Neural cell (in vitro differentiated cells): ENCODE results near the gene PIBF1. TPM values are rescaled to one million over a fixed set of nuclear protein-coding genes. Genes with fewer than 3 reads are reported as not detected.

ENCODE experiments used
- H2AFZ ChIP-seq: fragments of 200-600, 300-800 bp; sonication (generic), shearing (Covaris generic); 2 replicates; pipeline ENCODE4 v1.6.0; 2014; ENCODE audit warnings: low read depth, mild to moderate bottlenecking, antibody characterized with exemption, low read length, moderate library complexity
- H3F3A ChIP-seq: fragments of 200-600 bp; shearing (Covaris generic); 2 replicates; pipeline ENCODE4 v1.6.1; 2016; ENCODE audit warnings: mild to moderate bottlenecking, moderate library complexity, mixed read lengths, antibody characterized with exemption, low read length; ENCODE audit not compliant: insufficient read depth, poor library complexity, severe bottlenecking
- H3K27ac ChIP-seq: fragments of 200-600, 300-800 bp; sonication (generic), shearing (Covaris generic); 2 replicates; pipeline ENCODE4 v1.5.1; 2014; ENCODE audit warnings: mild to moderate bottlenecking, low read length, moderate library complexity
- H3K27me3 ChIP-seq: fragments of 300-800, 200-600 bp; sonication (generic), shearing (Covaris generic); 2 replicates; pipeline ENCODE4 v1.6.0; 2014; ENCODE audit warnings: mild to moderate bottlenecking, low read depth, low read length, moderate library complexity; ENCODE audit not compliant: insufficient read depth
- H3K36me3 ChIP-seq: fragments of 300-800, 200-600 bp; sonication (generic), shearing (Covaris generic); 2 replicates; pipeline ENCODE4 v1.5.1; 2014; ENCODE audit warnings: mild to moderate bottlenecking, antibody characterized with exemption, low read length, moderate library complexity; ENCODE audit not compliant: insufficient read depth
- H3K4me2 ChIP-seq: fragments of 300-800, 200-600 bp; sonication (generic), shearing (Covaris generic); 2 replicates; pipeline ENCODE4 v1.6.0; 2014; ENCODE audit warnings: mild to moderate bottlenecking, low read length
- H3K4me3 ChIP-seq: fragments of 300-800, 200-600 bp; sonication (generic), shearing (Covaris generic); 2 replicates; pipeline ENCODE4 v1.5.1; 2014; ENCODE audit warnings: mild to moderate bottlenecking, low read length, moderate library complexity
- H3K79me2 ChIP-seq: fragments of 200-600 bp; shearing (Covaris generic); replicated peaks from 2 replicates; pipeline ENCODE4 v1.6.0; 2014; ENCODE audit warnings: mild to moderate bottlenecking, low read length, moderate library complexity; ENCODE audit not compliant: insufficient read depth
- H3K9ac ChIP-seq: fragments of 300-800, 200-600 bp; sonication (generic), shearing (Covaris generic); 2 replicates; pipeline ENCODE4 v1.6.1; 2016; ENCODE audit warnings: mild to moderate bottlenecking, low read length, mixed read lengths
- H3K9me2 ChIP-seq: fragments of 200-600 bp; shearing (Covaris generic); 2 replicates; pipeline ENCODE4 v1.6.1; 2016; ENCODE audit warnings: mild to moderate bottlenecking, low read length, mixed read lengths; ENCODE audit not compliant: insufficient read depth
- H3K9me3 ChIP-seq: fragments of 200-600, 300-800 bp; sonication (generic), shearing (Covaris generic); 2 replicates; pipeline ENCODE4 v1.6.1; 2016; ENCODE audit warnings: mild to moderate bottlenecking, mixed run types, low read length, moderate library complexity, mixed read lengths
- H4K20me1 ChIP-seq: fragments of 200-600 bp; shearing (Covaris generic); 2 replicates; pipeline ENCODE4 v1.6.1; 2016; ENCODE audit warnings: mild to moderate bottlenecking, mixed run types; ENCODE audit not compliant: insufficient read depth
- CTCF ChIP-seq: fragments of 450-650 bp; IDR thresholded peaks from 2 replicates; pipeline ENCODE4 v1.5.1; 2014; ENCODE audit warnings: antibody characterized with exemption, mild to moderate bottlenecking, moderate library complexity; ENCODE audit not compliant: poor library complexity, severe bottlenecking
- EP300 ChIP-seq: fragments of 450-650 bp; conservative IDR thresholded peaks from 2 replicates; pipeline ENCODE4 v1.6.1; 2014; ENCODE audit warnings: antibody characterized with exemption, mild to moderate bottlenecking, moderate library complexity; ENCODE audit not compliant: poor library complexity, severe bottlenecking
- EZH2 ChIP-seq: fragments of 200-600, 300-800 bp; shearing (Covaris generic), sonication (generic); IDR thresholded peaks from 2 replicates; pipeline ENCODE4 v1.6.1; 2014; ENCODE audit warnings: antibody characterized with exemption, low read length, borderline replicate concordance, mild to moderate bottlenecking; ENCODE audit not compliant: insufficient read depth, poor library complexity, severe bottlenecking
- MXI1 ChIP-seq: fragments of 450-650 bp; conservative IDR thresholded peaks from 2 replicates; pipeline ENCODE4 v1.6.1; 2014; ENCODE audit warnings: antibody characterized with exemption, mild to moderate bottlenecking; ENCODE audit not compliant: poor library complexity, severe bottlenecking
- POLR2AphosphoS5 ChIP-seq: IDR thresholded peaks from 2 replicates; pipeline ENCODE4 v1.6.1; 2012
- RAD21 ChIP-seq: fragments of 450-650 bp; conservative IDR thresholded peaks from 2 replicates; pipeline ENCODE4 v1.6.1; 2014; ENCODE audit warnings: antibody characterized with exemption, mild to moderate bottlenecking, moderate library complexity
- REST ChIP-seq: IDR thresholded peaks from 2 replicates; pipeline ENCODE4 v1.6.1; 2012; ENCODE audit warnings: borderline replicate concordance
- SMC3 ChIP-seq: fragments of 450-650 bp; conservative IDR thresholded peaks from 2 replicates; pipeline ENCODE4 v1.6.1; 2014; ENCODE audit warnings: antibody characterized with exemption, mild to moderate bottlenecking, moderate library complexity; ENCODE audit not compliant: poor library complexity
- TAF1 ChIP-seq: IDR thresholded peaks from 2 replicates; pipeline ENCODE4 v1.6.1; 2012; ENCODE audit warnings: low read depth
- polyA plus RNA-seq: library from polyadenylated mRNA; depleted of rRNA; stranded (reverse); fragments of >200 nt; gene quantifications from 2 replicates; pipeline ENCODE4 v1.2.3, GENCODE V29; 2014

Gene PIBF1
- polyA plus RNA-seq, 1 donor from 2014 or later: 42.4 TPM

- no peak overlapping the region for H3K27ac ChIP-seq
- H3K9me3 ChIP-seq: peaks cover 3% of the 10 kb centered on the region
- no peaks in the 10 kb centered on the region for H3K79me2 ChIP-seq
- H4K20me1 ChIP-seq: no peaks in the 10 kb centered on the region
- TF ChIP-seq EZH2: no peak
- TF ChIP-seq POLR2AphosphoS5: no peak
- TF ChIP-seq EP300: no peak
- no peak overlapping the region for H3K4me3 ChIP-seq
- H3K27me3 ChIP-seq: no peaks in the 10 kb centered on the region
- H2AFZ ChIP-seq: no peak overlapping the region
- no peaks in the 10 kb centered on the region for H3K9me2 ChIP-seq
- no peak overlapping the region for H3K4me2 ChIP-seq
- H3F3A ChIP-seq: no peaks in the 10 kb centered on the region
- H3K36me3 ChIP-seq: no peaks in the 10 kb centered on the region
- no peak overlapping the region for H3K9ac ChIP-seq
These were observed 177.7 kb downstream of the PIBF1 start for GRCh38 chr13:72959643-72960042.

GRCh38 chr13:72960114-72960513, 178.2 kb downstream of the PIBF1 start:
- Histone ChIP-seq H3K9me3 (peaks cover 3% of the 10 kb centered on the region), H3K4me2 (no peak overlapping the region), H2AFZ (no peak overlapping the region), H4K20me1 (no peaks in the 10 kb centered on the region), H3K4me3 (no peak overlapping the region), H3K9ac (no peak overlapping the region), H3K27me3 (no peaks in the 10 kb centered on the region), H3K79me2 (no peaks in the 10 kb centered on the region), H3K36me3 (no peaks in the 10 kb centered on the region), H3F3A (no peaks in the 10 kb centered on the region), H3K9me2 (no peaks in the 10 kb centered on the region), H3K27ac (no peak overlapping the region)
- TF ChIP-seq EP300 (no peak), MXI1 (no peak), EZH2 (no peak), REST (no peak), TAF1 (no peak), SMC3 (no peak), POLR2AphosphoS5 (no peak), RAD21 (no peak), CTCF (no peak)

GRCh38 chr13:72960541-72960940, 178.6 kb downstream of the PIBF1 start:
- Histone ChIP-seq H4K20me1 (no peaks in the 10 kb centered on the region), H3K27me3 (no peaks in the 10 kb centered on the region), H3K36me3 (no peaks in the 10 kb centered on the region), H3K4me3 (no peak overlapping the region), H3K4me2 (no peak overlapping the region), H3K9me3 (peaks cover 3% of the 10 kb centered on the region), H3K27ac (no peak overlapping the region), H3K9me2 (no peaks in the 10 kb centered on the region), H2AFZ (no peak overlapping the region), H3K9ac (no peak overlapping the region), H3F3A (no peaks in the 10 kb centered on the region), H3K79me2 (no peaks in the 10 kb centered on the region)
- TF ChIP-seq EZH2 (no peak), REST (no peak), MXI1 (no peak), POLR2AphosphoS5 (no peak), EP300 (no peak)
